Esophagus muscularis mucosa (tissue), 4 donors: ENCODE measurements around the gene CYB561. TPM values are rescaled to one million over a fixed set of nuclear protein-coding genes. Genes with fewer than 3 reads are reported as not detected.

ENCODE experiments used
- DNase-seq: peaks from one replicate; pipeline ENCODE4 v3.0.0-alpha.2; 2017; ENCODE audit errors: extremely low spot score
- H3K27ac ChIP-seq, 4 donors: fragments of 200-600 bp; sonication (generic); replicated peaks in 1 of 4; 1 replicate in 3 of 4; 2 replicates in 1 of 4; pipeline ENCODE4 v1.5.1; 2016 to 2019; ENCODE audit warnings: mild to moderate bottlenecking in 1 of 4
- H3K27me3 ChIP-seq, 4 donors: fragments of 200-600 bp; sonication (generic); one replicate each; pipeline versions ENCODE4 v1.5.1 to v1.6.0; 2016 to 2019
- H3K36me3 ChIP-seq, 4 donors: fragments of 200-600 bp; sonication (generic); one replicate each; pipeline ENCODE4 v1.5.1; 2016 to 2019
- H3K4me1 ChIP-seq, 4 donors: fragments of 200-600 bp; sonication (generic); one replicate each; pipeline ENCODE4 v1.5.1; 2016 to 2019
- H3K4me3 ChIP-seq, 4 donors: fragments of 200-600 bp; sonication (generic); 1 replicate in 2 of 4; 2 replicates in 2 of 4; pipeline ENCODE4 v1.5.1; 2016 to 2019; ENCODE audit warnings: mild to moderate bottlenecking in 4 of 4, moderate library complexity in 1 of 4
- H3K9me3 ChIP-seq, 4 donors: fragments of 200-600 bp; sonication (generic); 1 replicate in 3 of 4; 2 replicates in 1 of 4; pipeline ENCODE4 v1.5.1; 2016 to 2019
- EP300 ChIP-seq: sonication (generic); formaldehyde crosslinking; IDR thresholded peaks from one replicate; pipeline ENCODE4 v1.6.1; 2017; ENCODE audit warnings: antibody characterized with exemption
- POLR2A ChIP-seq: fragments of 450-650 bp; IDR thresholded peaks from one replicate; pipeline ENCODE4 v1.6.1; 2017; ENCODE audit warnings: antibody characterized with exemption, moderate library complexity, mild to moderate bottlenecking, low read depth
- POLR2AphosphoS5 ChIP-seq, 2 donors: sonication (generic); formaldehyde crosslinking; IDR thresholded peaks; one replicate each; pipeline ENCODE4 v1.6.1; 2017; ENCODE audit warnings: antibody characterized with exemption in 2 of 2
- WGBS: methylation state at CpG from one replicate; pipeline ENCODE4 v1.1.5; 2018; 5-methylcytosine and 5-hydroxymethylcytosine counted together
- intact Hi-C: fragments of 100-400 bp; cut with DNase I; formaldehyde crosslinking; loops from one replicate; pipeline ENCODE4 v1.15.1; 2023
- total RNA-seq, 4 donors: library from RNA; depleted of rRNA; stranded (reverse); fragments of >200 nt; gene quantifications; one replicate each; pipeline versions ENCODE4 v1.1.0 to v1.2.1, GENCODE V29; 2016
- TF ChIP-seq, protein P1 (sequence below), 3 experiments: fragments of 200-600 bp in 2 of 3; fragments of 450-650 bp in 1 of 3; sonication (generic) in 2 of 3; IDR thresholded peaks; one replicate each; pipeline ENCODE4 v1.5.1; 2017 to 2019; ENCODE audit warnings: antibody characterized with exemption in 3 of 3, mild to moderate bottlenecking in 2 of 3, moderate library complexity in 1 of 3

The CYB561 gene
- total RNA-seq, 4 donors from 2014 or later, result 8.8 to 17.0 (median 13.2) TPM

DNA sequence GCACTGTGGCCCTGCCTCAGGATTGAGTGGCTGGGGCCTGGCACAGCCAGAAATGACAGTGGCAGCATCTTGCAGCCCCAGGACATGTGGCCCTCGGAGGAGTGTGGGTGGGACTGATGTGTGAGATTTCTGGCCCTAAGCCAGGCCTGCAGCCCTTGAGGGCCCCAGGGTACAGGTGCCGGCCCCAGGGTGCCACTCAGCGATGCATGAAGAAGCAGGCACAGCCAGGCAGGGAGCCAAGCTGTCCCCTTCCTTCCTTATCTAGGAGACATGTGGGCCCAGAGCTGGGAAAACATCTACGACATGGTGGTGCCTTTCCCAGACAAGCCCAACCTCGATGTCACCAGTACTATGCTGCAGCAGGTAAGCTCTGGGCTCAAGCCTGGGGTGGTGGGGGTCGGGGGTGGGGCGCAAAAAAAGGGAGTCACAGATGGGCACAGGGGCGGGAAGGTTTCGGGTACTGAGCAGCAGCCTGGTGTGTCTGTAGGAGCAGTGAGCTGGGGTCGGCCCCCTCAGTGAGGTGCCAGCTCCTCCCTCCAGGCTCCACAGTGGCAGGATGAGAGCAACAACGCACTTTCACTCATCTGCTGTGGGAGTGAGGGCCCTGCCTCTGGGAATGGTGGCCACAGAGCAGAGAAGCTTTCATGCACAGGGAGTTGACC, 34.9 kb upstream of the CYB561 start:
- WGBS, result 73% methylated on average over 10 of the region's 11 CpGs
- TF ChIP-seq, protein P1, sequence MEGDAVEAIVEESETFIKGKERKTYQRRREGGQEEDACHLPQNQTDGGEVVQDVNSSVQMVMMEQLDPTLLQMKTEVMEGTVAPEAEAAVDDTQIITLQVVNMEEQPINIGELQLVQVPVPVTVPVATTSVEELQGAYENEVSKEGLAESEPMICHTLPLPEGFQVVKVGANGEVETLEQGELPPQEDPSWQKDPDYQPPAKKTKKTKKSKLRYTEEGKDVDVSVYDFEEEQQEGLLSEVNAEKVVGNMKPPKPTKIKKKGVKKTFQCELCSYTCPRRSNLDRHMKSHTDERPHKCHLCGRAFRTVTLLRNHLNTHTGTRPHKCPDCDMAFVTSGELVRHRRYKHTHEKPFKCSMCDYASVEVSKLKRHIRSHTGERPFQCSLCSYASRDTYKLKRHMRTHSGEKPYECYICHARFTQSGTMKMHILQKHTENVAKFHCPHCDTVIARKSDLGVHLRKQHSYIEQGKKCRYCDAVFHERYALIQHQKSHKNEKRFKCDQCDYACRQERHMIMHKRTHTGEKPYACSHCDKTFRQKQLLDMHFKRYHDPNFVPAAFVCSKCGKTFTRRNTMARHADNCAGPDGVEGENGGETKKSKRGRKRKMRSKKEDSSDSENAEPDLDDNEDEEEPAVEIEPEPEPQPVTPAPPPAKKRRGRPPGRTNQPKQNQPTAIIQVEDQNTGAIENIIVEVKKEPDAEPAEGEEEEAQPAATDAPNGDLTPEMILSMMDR (IDR thresholded peaks at IDR 0.05), result no peak
- TF ChIP-seq EP300 (no peak), POLR2A (no peak), POLR2AphosphoS5 (IDR thresholded peaks at IDR 0.05) (no peak)
- H3K27ac ChIP-seq, result no peak overlapping the region
- peaks cover 0 to 5% (median 0%) of the 10 kb centered on the region in 4 donors for H3K36me3 ChIP-seq
- H3K27me3 ChIP-seq, result peaks cover 0 to 73% (median 22%) of the 10 kb centered on the region in 4 donors
- no peak overlapping the region for H3K4me3 ChIP-seq
- DNase-seq, result no peak
- intact Hi-C loops, result no loop called here
- no peaks in the 10 kb centered on the region for H3K9me3 ChIP-seq
- peaks cover 29 to 38% (median 32%) of the 10 kb centered on the region in 4 donors for H3K4me1 ChIP-seq

DNA sequence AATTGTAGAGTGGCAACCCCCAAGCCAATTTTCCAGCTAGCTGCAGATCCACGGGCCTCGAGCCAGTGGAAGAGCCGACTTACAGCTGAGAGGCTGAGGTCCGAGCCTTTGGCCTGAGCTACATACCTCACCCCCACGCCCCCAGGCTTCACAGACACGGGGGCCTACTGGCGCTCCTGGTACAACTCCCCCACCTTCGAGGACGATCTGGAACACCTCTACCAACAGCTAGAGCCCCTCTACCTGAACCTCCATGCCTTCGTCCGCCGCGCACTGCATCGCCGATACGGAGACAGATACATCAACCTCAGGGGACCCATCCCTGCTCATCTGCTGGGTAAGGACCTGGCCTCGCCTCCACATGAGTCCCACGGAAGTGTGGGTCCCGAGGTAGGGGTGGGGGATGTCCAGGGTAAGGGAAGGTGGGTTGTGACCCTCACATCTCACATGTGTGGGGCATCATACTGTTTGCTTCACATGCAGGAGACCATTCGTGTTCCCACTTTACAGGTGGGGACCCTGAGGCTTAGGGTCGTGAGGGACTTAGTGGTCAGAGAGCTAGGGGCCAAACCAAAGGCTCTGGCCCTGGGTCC, 34.2 kb upstream of the CYB561 start:
- Histone ChIP-seq H3K36me3 (peaks cover 0 to 5% (median 0%) of the 10 kb centered on the region in 4 donors), H3K27ac (no peak overlapping the region), H3K4me1 (peaks cover 33 to 45% (median 36%) of the 10 kb centered on the region in 4 donors), H3K4me3 (no peak overlapping the region), H3K27me3 (peaks cover 0 to 79% (median 22%) of the 10 kb centered on the region in 4 donors), H3K9me3 (no peaks in the 10 kb centered on the region)
- TF ChIP-seq POLR2AphosphoS5 (IDR thresholded peaks at IDR 0.05) (no peak), EP300 (no peak), POLR2A (no peak)
- TF ChIP-seq, protein P1 (IDR thresholded peaks at IDR 0.05), result no peak
- intact Hi-C loops, result no loop called here
- no peak for DNase-seq
- WGBS, result 92% methylated on average over 19 of the region's 21 CpGs

DNA sequence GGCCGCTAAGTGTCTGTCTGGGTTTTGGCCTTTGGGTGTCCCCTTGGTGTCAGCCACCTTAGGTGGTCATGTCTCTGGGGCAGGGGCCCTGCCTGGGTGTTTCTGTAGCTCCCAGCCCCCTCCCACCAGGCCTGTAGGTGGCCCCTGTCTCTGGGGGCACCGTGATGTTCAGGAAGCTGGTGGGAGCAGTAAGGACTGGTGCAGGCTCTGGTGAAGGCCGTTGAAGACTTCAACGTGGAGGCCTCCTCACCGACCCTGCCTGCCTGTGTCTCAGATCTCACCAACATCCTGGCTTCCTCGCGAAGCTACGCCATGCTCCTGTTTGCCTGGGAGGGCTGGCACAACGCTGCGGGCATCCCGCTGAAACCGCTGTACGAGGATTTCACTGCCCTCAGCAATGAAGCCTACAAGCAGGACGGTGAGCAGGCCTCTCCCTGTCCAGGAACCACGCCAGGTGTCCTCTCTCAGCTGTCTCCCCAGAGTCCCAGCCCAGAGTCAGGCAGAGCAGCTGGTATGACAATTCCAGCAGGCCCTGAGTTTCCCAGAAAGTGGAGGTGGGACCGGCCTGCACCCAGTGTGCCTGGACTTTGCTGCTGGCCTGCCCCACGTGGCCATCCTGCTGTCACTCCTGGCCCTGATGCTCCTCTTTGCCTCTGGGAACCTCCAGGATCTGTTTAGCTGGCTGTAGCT, 33.5 kb upstream of the CYB561 start:
- DNase-seq, result no peak
- Histone ChIP-seq H3K36me3 (peaks cover 0 to 5% (median 0%) of the 10 kb centered on the region in 4 donors), H3K27ac (no peak overlapping the region), H3K4me1 (peaks cover 33 to 47% (median 40%) of the 10 kb centered on the region in 4 donors), H3K4me3 (no peak overlapping the region), H3K27me3 (peaks cover 0 to 74% (median 22%) of the 10 kb centered on the region in 4 donors), H3K9me3 (no peaks in the 10 kb centered on the region)
- no peak for TF ChIP-seq POLR2AphosphoS5 (IDR thresholded peaks at IDR 0.05)
- TF ChIP-seq, protein P1 (IDR thresholded peaks at IDR 0.05), result no peak
- TF ChIP-seq POLR2A, result no peak
- TF ChIP-seq EP300, result no peak
- 85% methylated on average over 14 of the region's 17 CpGs for WGBS
- intact Hi-C loops, result loop anchor here (5.0 kb wide), 1 partner anchor 42 kb away; no protein-coding TSS in a partner anchor

DNA sequence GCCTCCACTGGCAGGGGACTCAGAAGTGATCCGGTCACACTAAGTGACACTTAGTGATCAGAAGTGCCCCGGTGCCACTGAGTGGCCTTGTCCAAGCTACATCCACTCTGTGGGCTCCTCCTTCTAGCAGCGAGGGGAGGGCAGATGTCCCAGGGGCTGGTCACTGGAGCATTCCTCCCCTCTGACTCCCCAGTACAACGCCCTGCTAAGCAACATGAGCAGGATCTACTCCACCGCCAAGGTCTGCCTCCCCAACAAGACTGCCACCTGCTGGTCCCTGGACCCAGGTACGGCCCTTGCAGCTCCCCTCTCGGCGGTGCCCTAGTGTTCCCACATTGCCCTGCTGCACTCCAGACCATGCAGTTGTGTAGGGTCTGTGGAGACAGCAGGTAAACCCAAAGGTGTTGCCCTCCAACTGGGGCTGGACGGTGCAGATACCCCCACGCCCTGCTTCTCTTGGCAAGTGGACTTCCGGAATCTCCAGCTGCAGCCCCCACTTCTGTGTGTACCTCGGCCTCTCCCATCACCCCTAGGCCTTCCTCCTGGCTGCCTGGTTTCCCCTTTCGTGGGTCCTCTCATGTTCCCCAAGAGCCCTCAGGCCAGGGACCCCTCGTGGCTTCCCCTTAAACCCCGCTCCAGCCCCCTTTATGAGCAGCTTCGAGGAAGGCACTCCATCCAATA, 32.8 kb upstream of the CYB561 start:
- H3K27me3 ChIP-seq, result peaks cover 0 to 72% (median 22%) of the 10 kb centered on the region in 4 donors
- H3K4me1 ChIP-seq, result peaks cover 33 to 47% (median 42%) of the 10 kb centered on the region in 4 donors
- 75% methylated on average over 10 of the region's 16 CpGs for WGBS
- H3K36me3 ChIP-seq, result peaks cover 0 to 5% (median 0%) of the 10 kb centered on the region in 4 donors
- H3K4me3 ChIP-seq, result no peak overlapping the region
- TF ChIP-seq POLR2AphosphoS5 (IDR thresholded peaks at IDR 0.05) (peak in 1 of 2 donors; percentile 15), POLR2A (no peak), EP300 (no peak)
- TF ChIP-seq, protein P1 (IDR thresholded peaks at IDR 0.05), result peak; percentile 53 to 66 (median 53)
- H3K27ac ChIP-seq, result no peak overlapping the region
- intact Hi-C loops, result loop anchor here (5.0 kb wide), 1 partner anchor 42 kb away; no protein-coding TSS in a partner anchor
- DNase-seq, result no peak
- no peaks in the 10 kb centered on the region for H3K9me3 ChIP-seq
